Suprapubic skin (tissue), 4 donors: ENCODE results near the gene CHD2. TPM values are rescaled to one million over a fixed set of nuclear protein-coding genes. Genes with fewer than 3 reads are reported as not detected.

Source experiments
- DNase-seq, 2 donors: peaks; one replicate each; pipeline ENCODE4 v3.0.0-alpha.2; 2019; ENCODE audit warnings: low spot score in 2 of 2
- H3K27ac ChIP-seq: fragments of 200-600 bp; sonication (generic); one replicate; pipeline ENCODE4 v1.5.1; 2019
- H3K27me3 ChIP-seq: fragments of 200-600 bp; sonication (generic); one replicate; pipeline ENCODE4 v1.5.1; 2019
- H3K36me3 ChIP-seq: fragments of 200-600 bp; sonication (generic); one replicate; pipeline ENCODE4 v1.5.1; 2019
- H3K4me1 ChIP-seq: fragments of 200-600 bp; sonication (generic); one replicate; pipeline ENCODE4 v1.5.1; 2019
- H3K4me3 ChIP-seq: fragments of 200-600 bp; sonication (generic); one replicate; pipeline ENCODE4 v1.5.1; 2019; ENCODE audit warnings: mild to moderate bottlenecking
- H3K9me3 ChIP-seq: fragments of 200-600 bp; sonication (generic); one replicate; pipeline ENCODE4 v1.5.1; 2019
- CTCF ChIP-seq, 2 donors: fragments of 200-600 bp in 1 of 2; fragments of 450-650 bp in 1 of 2; sonication (generic) in 1 of 2; IDR thresholded peaks; one replicate each; pipeline ENCODE4 v1.5.1; 2016 to 2019; ENCODE audit warnings: antibody characterized with exemption in 2 of 2, mild to moderate bottlenecking in 1 of 2, moderate library complexity in 1 of 2
- EP300 ChIP-seq: sonication (generic); formaldehyde crosslinking; IDR thresholded peaks from one replicate; pipeline ENCODE4 v1.6.1; 2017; ENCODE audit warnings: antibody characterized with exemption
- POLR2A ChIP-seq, 2 donors: fragments of 450-650 bp; IDR thresholded peaks; one replicate each; pipeline ENCODE4 v1.6.1; 2017; ENCODE audit warnings: antibody characterized with exemption in 2 of 2, mild to moderate bottlenecking in 2 of 2, moderate library complexity in 2 of 2
- POLR2AphosphoS5 ChIP-seq, 3 donors: sonication (generic); formaldehyde crosslinking; IDR thresholded peaks; one replicate each; pipeline ENCODE4 v1.6.1; 2017; ENCODE audit warnings: antibody characterized with exemption in 3 of 3
- WGBS: methylation state at CpG from one replicate; pipeline ENCODE4 v1.1.5; 2018; 5-methylcytosine and 5-hydroxymethylcytosine counted together
- total RNA-seq, 4 donors: library from RNA; depleted of rRNA; stranded (reverse); fragments of >200 nt; gene quantifications; one replicate each; pipeline ENCODE4 v1.1.0, GENCODE V29; 2016

The CHD2 gene
- total RNA-seq, 4 donors from 2014 or later: 93.3 to 319 (median 127) TPM

- WGBS: 97% methylated on average over 13 of the region's 14 CpGs
- Histone ChIP-seq H3K36me3 (no peaks in the 10 kb centered on the region), H3K27ac (no peak overlapping the region), H3K4me1 (peaks cover 42% of the 10 kb centered on the region), H3K27me3 (no peaks in the 10 kb centered on the region), H3K4me3 (no peak overlapping the region), H3K9me3 (no peaks in the 10 kb centered on the region)
- no peak for TF ChIP-seq POLR2A (IDR thresholded peaks at IDR 0.05)
- no peak for TF ChIP-seq CTCF (IDR thresholded peaks at IDR 0.05)
- TF ChIP-seq POLR2AphosphoS5 (IDR thresholded peaks at IDR 0.05): no peak
- TF ChIP-seq EP300: no peak
- DNase-seq: peak; percentile 58 to 67
These were observed 133.4 kb downstream of the CHD2 start for GRCh38 chr15:93033434-93034045.

- Histone ChIP-seq H3K36me3 (no peaks in the 10 kb centered on the region), H3K9me3 (no peaks in the 10 kb centered on the region), H3K4me3 (no peak overlapping the region), H3K27me3 (no peaks in the 10 kb centered on the region), H3K27ac (no peak overlapping the region), H3K4me1 (peaks cover 32% of the 10 kb centered on the region)
- peak in 1 of 2 donors; percentile 54 for DNase-seq
- TF ChIP-seq CTCF (IDR thresholded peaks at IDR 0.05): no peak
- TF ChIP-seq POLR2AphosphoS5 (IDR thresholded peaks at IDR 0.05): no peak
- TF ChIP-seq POLR2A (IDR thresholded peaks at IDR 0.05): no peak
- TF ChIP-seq EP300: no peak
- 88% methylated on average over 7 of the region's 7 CpGs for WGBS
These were observed 134.4 kb downstream of the CHD2 start for GRCh38 chr15:93034512-93034911.

- H3K4me3 ChIP-seq: no peak overlapping the region
- H3K27me3 ChIP-seq: no peaks in the 10 kb centered on the region
- H3K27ac ChIP-seq: no peak overlapping the region
- no peaks in the 10 kb centered on the region for H3K9me3 ChIP-seq
- WGBS: 91% methylated on average over 11 of the region's 18 CpGs
- TF ChIP-seq EP300 (no peak), CTCF (IDR thresholded peaks at IDR 0.05) (no peak), POLR2AphosphoS5 (IDR thresholded peaks at IDR 0.05) (no peak), POLR2A (IDR thresholded peaks at IDR 0.05) (no peak)
- no peaks in the 10 kb centered on the region for H3K36me3 ChIP-seq
- peaks cover 24% of the 10 kb centered on the region for H3K4me1 ChIP-seq
- peak in 1 of 2 donors; percentile 55 for DNase-seq
These were observed 135.2 kb downstream of the CHD2 start for GRCh38 chr15:93035092-93035915.

GRCh38 chr15:93035953-93036810, 136.1 kb downstream of the CHD2 start:
- H3K36me3 ChIP-seq: no peaks in the 10 kb centered on the region
- WGBS: 72% methylated on average over 24 of the region's 32 CpGs
- no peaks in the 10 kb centered on the region for H3K27me3 ChIP-seq
- peak; percentile 62 to 71 for DNase-seq
- no peak overlapping the region for H3K4me3 ChIP-seq
- peaks cover 18% of the 10 kb centered on the region for H3K4me1 ChIP-seq
- no peak overlapping the region for H3K27ac ChIP-seq
- H3K9me3 ChIP-seq: no peaks in the 10 kb centered on the region
- TF ChIP-seq CTCF (IDR thresholded peaks at IDR 0.05) (peak; percentile 40 to 47), POLR2A (IDR thresholded peaks at IDR 0.05) (no peak), POLR2AphosphoS5 (IDR thresholded peaks at IDR 0.05) (no peak), EP300 (no peak)
